Caco-2 (cell line): Measurements from ENCODE around the gene GLT1D1. TPM values are rescaled to one million over a fixed set of nuclear protein-coding genes. Genes with fewer than 3 reads are reported as not detected.

ENCODE experiments used
- BruUV-seq: library from RNA; stranded (reverse); fragments of 400-500 nt; replicated peaks from 2 replicates; lab custom pipeline; 2021; lab: Mats Ljungman, UMichigan
- CTCF ChIA-PET: fragments of 300-600 bp; sonication (Branson Sonifier 250); formaldehyde crosslinking; loops from one replicate; lab custom pipeline; 2022; ENCODE audit warnings: antibody characterized with exemption; lab: Charles Lee
- POLR2A ChIA-PET: fragments of 300-600 bp; sonication (Branson Sonifier 250); formaldehyde crosslinking; loops from one replicate; lab custom pipeline; 2022; ENCODE audit warnings: antibody characterized with exemption; lab: Charles Lee
- DNase-seq, 2 experiments: peaks; one replicate each; pipeline versions ENCODE4 v3.0.0 to v3.0.0-alpha.2; 2020 to 2022
- H3K27me3 ChIP-seq: replicated peaks from 2 replicates; pipeline ENCODE4 v1.6.0; 2011; ENCODE audit warnings: low read length; ENCODE audit not compliant: control insufficient read depth, insufficient read depth
- H3K36me3 ChIP-seq: 2 replicates; pipeline ENCODE4 v1.5.1; 2011; ENCODE audit warnings: low read length; ENCODE audit not compliant: control insufficient read depth, insufficient read depth
- H3K4me1 ChIP-seq: fragments of 250-450 bp; sonication (Bioruptor Pico); 2 replicates; pipeline ENCODE4 v1.5.1; 2020; ENCODE audit warnings: mild to moderate bottlenecking
- H3K4me3 ChIP-seq: 2 replicates; pipeline ENCODE4 v1.5.1; 2011; ENCODE audit warnings: low read depth, mild to moderate bottlenecking, control low read depth, low read length
- H3K9me3 ChIP-seq: fragments of 250-450 bp; sonication (Bioruptor Pico); 2 replicates; pipeline ENCODE4 v1.5.1; 2020; ENCODE audit warnings: mild to moderate bottlenecking, moderate library complexity
- H3K27ac Mint-ChIP-seq: one replicate; pipeline ENCODE4 v1.8.0; 2022; ENCODE audit warnings: mixed read lengths; ENCODE audit not compliant: unreplicated experiment
- H3K27me3 Mint-ChIP-seq: one replicate; pipeline ENCODE4 v1.8.0; 2022; ENCODE audit warnings: mixed read lengths; ENCODE audit not compliant: insufficient read depth, unreplicated experiment
- H3K36me3 Mint-ChIP-seq: one replicate; pipeline ENCODE4 v1.8.0; 2022; ENCODE audit warnings: mild to moderate bottlenecking, mixed read lengths; ENCODE audit not compliant: insufficient read depth, unreplicated experiment
- H3K4me1 Mint-ChIP-seq: one replicate; pipeline ENCODE4 v1.8.0; 2022; ENCODE audit warnings: low read depth, mixed read lengths; ENCODE audit not compliant: unreplicated experiment
- H3K4me3 Mint-ChIP-seq: one replicate; pipeline ENCODE4 v1.8.0; 2022; ENCODE audit warnings: mild to moderate bottlenecking, moderate library complexity, mixed read lengths; ENCODE audit not compliant: unreplicated experiment
- H3K9me3 Mint-ChIP-seq: one replicate; pipeline ENCODE4 v1.8.0; 2022; ENCODE audit warnings: mixed read lengths; ENCODE audit not compliant: unreplicated experiment
- CTCF ChIP-seq, 2 experiments: fragments of 200-600 bp in 1 of 2; IDR thresholded peaks; 1 replicate in 1 of 2; 2 replicates in 1 of 2; pipeline versions ENCODE4 v1.5.1 to v1.8.0; 2011 to 2022; ENCODE audit warnings: antibody characterized with exemption in 1 of 2, control low read depth in 1 of 2, inconsistent platforms in 1 of 2, low read depth in 1 of 2, low read length in 1 of 2, mild to moderate bottlenecking in 1 of 2, moderate library complexity in 1 of 2; ENCODE audit not compliant: insufficient read depth in 1 of 2, severe bottlenecking in 1 of 2, unreplicated experiment in 1 of 2
- intact Hi-C: fragments of 100-400 bp; cut with micrococcal nuclease; formaldehyde crosslinking; loops from one replicate; pipeline ENCODE4 v1.10.0; 2022; ENCODE audit not compliant: unreplicated experiment
- total RNA-seq: library from RNA; stranded (reverse); gene quantifications from 2 replicates; pipeline ENCODE4 v1.2.3, GENCODE V29; 2022

The GLT1D1 gene
- total RNA-seq, 1 experiment from 2014 or later: not detected

GRCh38 chr12:128861226-128862016 lies 8.1 kb downstream of the GLT1D1 start:
- Histone ChIP-seq H3K4me3 (no peak overlapping the region), H3K9me3 (no peaks in the 10 kb centered on the region), H3K4me1 (peaks cover 19% of the 10 kb centered on the region), H3K36me3 (no peaks in the 10 kb centered on the region), H3K27me3 (no peaks in the 10 kb centered on the region)
- H3K27ac Mint-ChIP-seq: peak overlapping the region; percentile 31
- CTCF ChIA-PET: no interaction called here
- BruUV-seq: no TSS peak
- peaks cover 4% of the 10 kb centered on the region for H3K36me3 Mint-ChIP-seq
- TF ChIP-seq CTCF (IDR thresholded peaks at IDR 0.05; ENCODE audit: insufficient read depth in 1 of 2, low read depth in 1 of 2, low read length in 1 of 2, severe bottlenecking in 1 of 2, unreplicated experiment in 1 of 2): no peak
- H3K4me1 Mint-ChIP-seq: peaks cover 7% of the 10 kb centered on the region
- H3K27me3 Mint-ChIP-seq: no peaks in the 10 kb centered on the region
- DNase-seq: peak; percentile 72 to 80
- H3K4me3 Mint-ChIP-seq: peak overlapping the region; percentile 46
- intact Hi-C loops: loop anchor here (1.0 to 2.0 kb wide), 2 partner anchors 37 to 45 kb away; no protein-coding TSS in a partner anchor
- POLR2A ChIA-PET: no interaction called here
- H3K9me3 Mint-ChIP-seq: no peaks in the 10 kb centered on the region

- H3K4me3 Mint-ChIP-seq: no peak overlapping the region
- intact Hi-C loops: no loop called here
- Histone ChIP-seq H3K9me3 (no peaks in the 10 kb centered on the region), H3K36me3 (no peaks in the 10 kb centered on the region), H3K4me1 (peaks cover 19% of the 10 kb centered on the region), H3K4me3 (no peak overlapping the region), H3K27me3 (no peaks in the 10 kb centered on the region)
- no peaks in the 10 kb centered on the region for H3K27me3 Mint-ChIP-seq
- TF ChIP-seq CTCF (IDR thresholded peaks at IDR 0.05; ENCODE audit: insufficient read depth in 1 of 2, low read depth in 1 of 2, low read length in 1 of 2, severe bottlenecking in 1 of 2, unreplicated experiment in 1 of 2): no peak
- peak overlapping the region; percentile 51 for H3K27ac Mint-ChIP-seq
- H3K4me1 Mint-ChIP-seq: peaks cover 7% of the 10 kb centered on the region
- no TSS peak for BruUV-seq
- ChIA-PET POLR2A (no interaction called here), CTCF (no interaction called here)
- DNase-seq: no peak
- H3K9me3 Mint-ChIP-seq: no peaks in the 10 kb centered on the region
- peaks cover 4% of the 10 kb centered on the region for H3K36me3 Mint-ChIP-seq
These were observed 10.7 kb downstream of the GLT1D1 start for GRCh38 chr12:128863957-128864356.

GRCh38 chr12:128864516-128865186 lies 11.4 kb downstream of the GLT1D1 start:
- intact Hi-C loops: no loop called here
- H3K36me3 ChIP-seq: no peaks in the 10 kb centered on the region
- no peak for TF ChIP-seq CTCF (IDR thresholded peaks at IDR 0.05; ENCODE audit: insufficient read depth in 1 of 2, low read depth in 1 of 2, low read length in 1 of 2, severe bottlenecking in 1 of 2, unreplicated experiment in 1 of 2)
- peaks cover 7% of the 10 kb centered on the region for H3K4me1 Mint-ChIP-seq
- CTCF ChIA-PET: no interaction called here
- H3K36me3 Mint-ChIP-seq: peaks cover 4% of the 10 kb centered on the region
- no peaks in the 10 kb centered on the region for H3K27me3 Mint-ChIP-seq
- no peaks in the 10 kb centered on the region for H3K9me3 ChIP-seq
- H3K9me3 Mint-ChIP-seq: no peaks in the 10 kb centered on the region
- peaks cover 19% of the 10 kb centered on the region for H3K4me1 ChIP-seq
- BruUV-seq: no TSS peak
- no peak overlapping the region for H3K4me3 ChIP-seq
- no peak for DNase-seq
- no peak overlapping the region for H3K4me3 Mint-ChIP-seq
- POLR2A ChIA-PET: no interaction called here
- no peak overlapping the region for H3K27ac Mint-ChIP-seq
- no peaks in the 10 kb centered on the region for H3K27me3 ChIP-seq
